ENCODE data around the gene ADAM19.
A peak's percentile ranks its signal among the peaks of the same experiment; 100 is the strongest.

Gene ADAM19

GRCh38 chr5:157478726-157479125, 96.8 kb downstream of the ADAM19 start:
- DNase-seq (ENCODE audit: extremely low spot score), result no peak
- TF ChIP-seq LEF1 (IDR thresholded peaks at IDR 0.05; ENCODE audit: borderline replicate concordance) (no peak), SP1 (IDR thresholded peaks at IDR 0.05) (no peak), NFRKB (IDR thresholded peaks at IDR 0.05) (no peak), ELF4 (IDR thresholded peaks at IDR 0.05) (no peak), FOXK2 (IDR thresholded peaks at IDR 0.05) (no peak), CTBP1 (IDR thresholded peaks at IDR 0.05; ENCODE audit: borderline replicate concordance) (no peak)
- CTCF ChIA-PET, result interaction anchor here (1.1 kb wide), 1 partner anchor 224 kb away, joined by 3 read pairs; no protein-coding TSS in a partner anchor
- POLR2A ChIA-PET, result no interaction called here

GRCh38 chr5:157477814-157478494, 97.6 kb downstream of the ADAM19 start:
- ChIA-PET CTCF (interaction anchor here (2.4 kb wide), 1 partner anchor 150 kb away, joined by 7 read pairs; no protein-coding TSS in a partner anchor), POLR2A (no interaction called here)
- no peak for DNase-seq (ENCODE audit: extremely low spot score)
- TF ChIP-seq LEF1 (IDR thresholded peaks at IDR 0.05; ENCODE audit: borderline replicate concordance) (no peak), ARNT (IDR thresholded peaks at IDR 0.05) (no peak), ZNF384 (IDR thresholded peaks at IDR 0.05) (0 out of 2 replicates have a peak, but pooled peaks have one; percentile 21)

GRCh38 chr5:157476702-157477408, 98.7 kb downstream of the ADAM19 start:
- POLR2A ChIA-PET, result no interaction called here
- CTCF ChIA-PET, result interaction anchor here (0.5 to 2.4 kb wide), 8 partner anchors 8 to 149 kb away, joined by 3 to 7 read pairs (median 4); partner anchors contain the start of gene NIPAL4
- no peak for TF ChIP-seq PKNOX1 (IDR thresholded peaks at IDR 0.05)
- TF ChIP-seq L3MBTL2 (conservative IDR thresholded peaks at IDR 0.05), result no peak
- no peak for TF ChIP-seq ZNF384 (IDR thresholded peaks at IDR 0.05)
- no peak for TF ChIP-seq ELF4 (IDR thresholded peaks at IDR 0.05)
- no peak for TF ChIP-seq SP1 (IDR thresholded peaks at IDR 0.05)
- no peak for TF ChIP-seq FOXK2 (IDR thresholded peaks at IDR 0.05)
- no peak for TF ChIP-seq CTBP1 (IDR thresholded peaks at IDR 0.05; ENCODE audit: borderline replicate concordance)
- DNase-seq (ENCODE audit: extremely low spot score), result peak; percentile 75

GRCh38 chr5:157475432-157475831, 100.1 kb downstream of the ADAM19 start:
- ChIA-PET CTCF (no interaction called here), POLR2A (no interaction called here)
- TF ChIP-seq PKNOX1 (IDR thresholded peaks at IDR 0.05) (no peak), SP1 (IDR thresholded peaks at IDR 0.05) (no peak), HDGF (IDR thresholded peaks at IDR 0.05; ENCODE audit: borderline replicate concordance) (no peak), TARDBP (IDR thresholded peaks at IDR 0.05) (no peak)
- DNase-seq (ENCODE audit: extremely low spot score), result no peak

- TF ChIP-seq BHLHE40 (IDR thresholded peaks at IDR 0.05; ENCODE audit: borderline replicate concordance) (no peak), FOXA1 (IDR thresholded peaks at IDR 0.05) (no peak), FOXK2 (IDR thresholded peaks at IDR 0.05) (no peak), CTBP1 (IDR thresholded peaks at IDR 0.05; ENCODE audit: borderline replicate concordance) (no peak), TARDBP (IDR thresholded peaks at IDR 0.05) (no peak), SP1 (IDR thresholded peaks at IDR 0.05) (no peak), HDGF (IDR thresholded peaks at IDR 0.05; ENCODE audit: borderline replicate concordance) (no peak), SUZ12 (IDR thresholded peaks at IDR 0.05) (no peak), FOXM1 (IDR thresholded peaks at IDR 0.05; ENCODE audit: borderline replicate concordance) (no peak), NFRKB (IDR thresholded peaks at IDR 0.05) (no peak), L3MBTL2 (conservative IDR thresholded peaks at IDR 0.05) (no peak), LEF1 (IDR thresholded peaks at IDR 0.05; ENCODE audit: borderline replicate concordance) (no peak), ARNT (IDR thresholded peaks at IDR 0.05) (no peak), ELF4 (IDR thresholded peaks at IDR 0.05) (no peak), PKNOX1 (IDR thresholded peaks at IDR 0.05) (no peak), ZNF384 (IDR thresholded peaks at IDR 0.05) (no peak)
- ChIA-PET CTCF (no interaction called here), POLR2A (no interaction called here)
- no peak for DNase-seq (ENCODE audit: extremely low spot score)
These were observed 101.9 kb downstream of the ADAM19 start for GRCh38 chr5:157473383-157474320.

GRCh38 chr5:157471709-157472108, 103.9 kb downstream of the ADAM19 start:
- ChIA-PET POLR2A (no interaction called here), CTCF (interaction anchor here (0.5 to 1.6 kb wide), 12 partner anchors 8 to 1875 kb away, joined by 3 to 10 read pairs (median 4); partner anchors contain the start of gene LSM11)
- DNase-seq (ENCODE audit: extremely low spot score), result peak; percentile 54
- TF ChIP-seq ELF4 (IDR thresholded peaks at IDR 0.05) (no peak), FOXK2 (IDR thresholded peaks at IDR 0.05) (no peak), SP1 (IDR thresholded peaks at IDR 0.05) (no peak), PKNOX1 (IDR thresholded peaks at IDR 0.05) (no peak), HDGF (IDR thresholded peaks at IDR 0.05; ENCODE audit: borderline replicate concordance) (no peak), BHLHE40 (IDR thresholded peaks at IDR 0.05; ENCODE audit: borderline replicate concordance) (no peak), CTBP1 (IDR thresholded peaks at IDR 0.05; ENCODE audit: borderline replicate concordance) (no peak), SUZ12 (IDR thresholded peaks at IDR 0.05) (no peak), ARNT (IDR thresholded peaks at IDR 0.05) (no peak)
